NCI-H2196 treated with DMSO at 0.1 percent for 48 hours (cell line): Measurements from ENCODE around the gene GMDS.
"Not testable (repeated sequence)": the region's sequence is repeated elsewhere in the genome, so short reads cannot be mapped to it uniquely, and the experiment has no call there.

Experiments used
- DNase-seq: peaks from one replicate; lab custom pipeline; 2025; ENCODE audit not compliant: unreplicated experiment; lab: John Stamatoyannopoulos, UW

Gene GMDS

GRCh38 chr6:1702580-1703051, 542.8 kb downstream of the GMDS start:
- no peak for DNase-seq

GRCh38 chr6:1701668-1702353, 543.6 kb downstream of the GMDS start:
- DNase-seq: no peak

- DNase-seq: no peak
Observed at GRCh38 chr6:1700278-1700967, 545.0 kb downstream of the GMDS start.

- DNase-seq: no peak
Observed at GRCh38 chr6:1698527-1698926, 546.9 kb downstream of the GMDS start.

GRCh38 chr6:1697688-1698351, 547.6 kb downstream of the GMDS start:
- DNase-seq: no peak

GRCh38 chr6:1696463-1696850, 548.9 kb downstream of the GMDS start:
- no peak for DNase-seq

GRCh38 chr6:1695546-1696462, 549.6 kb downstream of the GMDS start:
- no peak for DNase-seq

GRCh38 chr6:1691828-1692227, 553.6 kb downstream of the GMDS start:
- not testable (repeated sequence) for DNase-seq

GRCh38 chr6:1690656-1691055, 554.7 kb downstream of the GMDS start:
- not testable (repeated sequence) for DNase-seq

GRCh38 chr6:1689141-1689540, 556.3 kb downstream of the GMDS start:
- no peak for DNase-seq

- no peak for DNase-seq
Observed at GRCh38 chr6:1688396-1688795, 557.0 kb downstream of the GMDS start.

- DNase-seq: no peak
Observed at GRCh38 chr6:1687402-1687801, 558.0 kb downstream of the GMDS start.

- peak; percentile 13 for DNase-seq
Observed at GRCh38 chr6:1686117-1687098, 559.0 kb downstream of the GMDS start.

- peak; percentile 33 for DNase-seq
Observed at GRCh38 chr6:1679688-1680068, 565.7 kb downstream of the GMDS start.

GRCh38 chr6:1679031-1679687, 566.2 kb downstream of the GMDS start:
- peak; percentile 47 for DNase-seq

- DNase-seq: no peak
Observed at GRCh38 chr6:1678201-1678600, 567.2 kb downstream of the GMDS start.

- no peak for DNase-seq
Observed at GRCh38 chr6:1672379-1672778, 573.0 kb downstream of the GMDS start.

GRCh38 chr6:1670711-1671462, 574.5 kb downstream of the GMDS start:
- DNase-seq: no peak

- no peak for DNase-seq
Observed at GRCh38 chr6:1669996-1670395, 575.4 kb downstream of the GMDS start.
